NT2/D1 (cell line): ENCODE data around the gene NELL1.

Experiments used
- SUZ12 ChIP-seq: IDR thresholded peaks from 2 replicates; pipeline ENCODE4 v1.6.1; 2011; ENCODE audit not compliant: insufficient read length, insufficient read depth; ENCODE audit errors: extremely low read depth
- YY1 ChIP-seq: IDR thresholded peaks from 2 replicates; pipeline ENCODE4 v1.6.1; 2011; ENCODE audit not compliant: insufficient read length, insufficient read depth

GRCh38 chr11:21564095-21564494 lies 894.7 kb downstream of the NELL1 start:
- TF ChIP-seq YY1 (no peak), SUZ12 (no peak)
